ENCODE data around the gene SLC8A1.

SLC8A1 gene

GRCh38 chr2:40213071-40213470, 238.8 kb downstream of the SLC8A1 start:
- Histone ChIP-seq H3K36me3 (ENCODE audit: control insufficient read depth, insufficient read depth, low read length) (no peaks in the 10 kb centered on the region), H3K27me3 (ENCODE audit: control insufficient read depth, insufficient read depth, low read length) (no peaks in the 10 kb centered on the region), H3K4me1 (ENCODE audit: control insufficient read depth, insufficient read depth, low read length) (peaks cover 9% of the 10 kb centered on the region), H3K9me3 (ENCODE audit: control insufficient read depth, insufficient read depth, low read length) (no peaks in the 10 kb centered on the region), H3K4me3 (ENCODE audit: low read depth, low read length) (no peak overlapping the region), H3K9ac (ENCODE audit: low read depth, low read length) (no peak overlapping the region)

GRCh38 chr2:40210968-40211353, 240.9 kb downstream of the SLC8A1 start:
- no peaks in the 10 kb centered on the region for H3K27me3 ChIP-seq (ENCODE audit: control insufficient read depth, insufficient read depth, low read length)
- H3K4me3 ChIP-seq (ENCODE audit: low read depth, low read length), result no peak overlapping the region
- no peaks in the 10 kb centered on the region for H3K9me3 ChIP-seq (ENCODE audit: control insufficient read depth, insufficient read depth, low read length)
- H3K9ac ChIP-seq (ENCODE audit: low read depth, low read length), result no peak overlapping the region
- H3K36me3 ChIP-seq (ENCODE audit: control insufficient read depth, insufficient read depth, low read length), result no peaks in the 10 kb centered on the region
- H3K4me1 ChIP-seq (ENCODE audit: control insufficient read depth, insufficient read depth, low read length), result peaks cover 9% of the 10 kb centered on the region

GRCh38 chr2:40210344-40210967, 241.4 kb downstream of the SLC8A1 start:
- Histone ChIP-seq H3K9ac (ENCODE audit: low read depth, low read length) (no peak overlapping the region), H3K4me1 (ENCODE audit: control insufficient read depth, insufficient read depth, low read length) (peaks cover 9% of the 10 kb centered on the region), H3K4me3 (ENCODE audit: low read depth, low read length) (no peak overlapping the region), H3K36me3 (ENCODE audit: control insufficient read depth, insufficient read depth, low read length) (no peaks in the 10 kb centered on the region), H3K9me3 (ENCODE audit: control insufficient read depth, insufficient read depth, low read length) (no peaks in the 10 kb centered on the region), H3K27me3 (ENCODE audit: control insufficient read depth, insufficient read depth, low read length) (no peaks in the 10 kb centered on the region)

GRCh38 chr2:40209761-40210160, 242.1 kb downstream of the SLC8A1 start:
- H3K9me3 ChIP-seq (ENCODE audit: control insufficient read depth, insufficient read depth, low read length), result no peaks in the 10 kb centered on the region
- H3K4me1 ChIP-seq (ENCODE audit: control insufficient read depth, insufficient read depth, low read length), result peaks cover 9% of the 10 kb centered on the region
- H3K36me3 ChIP-seq (ENCODE audit: control insufficient read depth, insufficient read depth, low read length), result no peaks in the 10 kb centered on the region
- H3K27me3 ChIP-seq (ENCODE audit: control insufficient read depth, insufficient read depth, low read length), result no peaks in the 10 kb centered on the region
- no peak overlapping the region for H3K4me3 ChIP-seq (ENCODE audit: low read depth, low read length)
- no peak overlapping the region for H3K9ac ChIP-seq (ENCODE audit: low read depth, low read length)

GRCh38 chr2:40208463-40208862, 243.4 kb downstream of the SLC8A1 start:
- Histone ChIP-seq H3K4me3 (ENCODE audit: low read depth, low read length) (no peak overlapping the region), H3K4me1 (ENCODE audit: control insufficient read depth, insufficient read depth, low read length) (peaks cover 9% of the 10 kb centered on the region), H3K9ac (ENCODE audit: low read depth, low read length) (no peak overlapping the region), H3K9me3 (ENCODE audit: control insufficient read depth, insufficient read depth, low read length) (no peaks in the 10 kb centered on the region), H3K27me3 (ENCODE audit: control insufficient read depth, insufficient read depth, low read length) (no peaks in the 10 kb centered on the region), H3K36me3 (ENCODE audit: control insufficient read depth, insufficient read depth, low read length) (no peaks in the 10 kb centered on the region)

- Histone ChIP-seq H3K36me3 (ENCODE audit: control insufficient read depth, insufficient read depth, low read length) (no peaks in the 10 kb centered on the region), H3K27me3 (ENCODE audit: control insufficient read depth, insufficient read depth, low read length) (no peaks in the 10 kb centered on the region), H3K4me3 (ENCODE audit: low read depth, low read length) (no peak overlapping the region), H3K4me1 (ENCODE audit: control insufficient read depth, insufficient read depth, low read length) (no peaks in the 10 kb centered on the region), H3K9me3 (ENCODE audit: control insufficient read depth, insufficient read depth, low read length) (no peaks in the 10 kb centered on the region), H3K9ac (ENCODE audit: low read depth, low read length) (no peak overlapping the region)
Observed at GRCh38 chr2:40204268-40204667, 247.6 kb downstream of the SLC8A1 start.

GRCh38 chr2:40202798-40203400, 249.0 kb downstream of the SLC8A1 start:
- no peaks in the 10 kb centered on the region for H3K27me3 ChIP-seq (ENCODE audit: control insufficient read depth, insufficient read depth, low read length)
- H3K9me3 ChIP-seq (ENCODE audit: control insufficient read depth, insufficient read depth, low read length), result no peaks in the 10 kb centered on the region
- H3K4me1 ChIP-seq (ENCODE audit: control insufficient read depth, insufficient read depth, low read length), result no peaks in the 10 kb centered on the region
- H3K9ac ChIP-seq (ENCODE audit: low read depth, low read length), result no peak overlapping the region
- H3K36me3 ChIP-seq (ENCODE audit: control insufficient read depth, insufficient read depth, low read length), result no peaks in the 10 kb centered on the region
- no peak overlapping the region for H3K4me3 ChIP-seq (ENCODE audit: low read depth, low read length)

GRCh38 chr2:40201425-40201824, 250.5 kb downstream of the SLC8A1 start:
- H3K4me1 ChIP-seq (ENCODE audit: control insufficient read depth, insufficient read depth, low read length), result no peaks in the 10 kb centered on the region
- no peaks in the 10 kb centered on the region for H3K27me3 ChIP-seq (ENCODE audit: control insufficient read depth, insufficient read depth, low read length)
- no peaks in the 10 kb centered on the region for H3K36me3 ChIP-seq (ENCODE audit: control insufficient read depth, insufficient read depth, low read length)
- no peak overlapping the region for H3K4me3 ChIP-seq (ENCODE audit: low read depth, low read length)
- no peak overlapping the region for H3K9ac ChIP-seq (ENCODE audit: low read depth, low read length)
- H3K9me3 ChIP-seq (ENCODE audit: control insufficient read depth, insufficient read depth, low read length), result no peaks in the 10 kb centered on the region

GRCh38 chr2:40200366-40200915, 251.4 kb downstream of the SLC8A1 start:
- Histone ChIP-seq H3K9me3 (ENCODE audit: control insufficient read depth, insufficient read depth, low read length) (no peaks in the 10 kb centered on the region), H3K36me3 (ENCODE audit: control insufficient read depth, insufficient read depth, low read length) (no peaks in the 10 kb centered on the region), H3K4me3 (ENCODE audit: low read depth, low read length) (no peak overlapping the region), H3K9ac (ENCODE audit: low read depth, low read length) (no peak overlapping the region), H3K4me1 (ENCODE audit: control insufficient read depth, insufficient read depth, low read length) (peaks cover 3% of the 10 kb centered on the region), H3K27me3 (ENCODE audit: control insufficient read depth, insufficient read depth, low read length) (no peaks in the 10 kb centered on the region)

GRCh38 chr2:40199771-40200170, 252.1 kb downstream of the SLC8A1 start:
- peaks cover 3% of the 10 kb centered on the region for H3K4me1 ChIP-seq (ENCODE audit: control insufficient read depth, insufficient read depth, low read length)
- no peak overlapping the region for H3K9ac ChIP-seq (ENCODE audit: low read depth, low read length)
- no peak overlapping the region for H3K4me3 ChIP-seq (ENCODE audit: low read depth, low read length)
- H3K9me3 ChIP-seq (ENCODE audit: control insufficient read depth, insufficient read depth, low read length), result no peaks in the 10 kb centered on the region
- no peaks in the 10 kb centered on the region for H3K36me3 ChIP-seq (ENCODE audit: control insufficient read depth, insufficient read depth, low read length)
- H3K27me3 ChIP-seq (ENCODE audit: control insufficient read depth, insufficient read depth, low read length), result no peaks in the 10 kb centered on the region

- Histone ChIP-seq H3K4me3 (ENCODE audit: low read depth, low read length) (no peak overlapping the region), H3K36me3 (ENCODE audit: control insufficient read depth, insufficient read depth, low read length) (no peaks in the 10 kb centered on the region), H3K4me1 (ENCODE audit: control insufficient read depth, insufficient read depth, low read length) (peaks cover 3% of the 10 kb centered on the region)
Observed at GRCh38 chr2:40197121-40197520, 254.8 kb downstream of the SLC8A1 start.

GRCh38 chr2:40193670-40194026, 258.2 kb downstream of the SLC8A1 start:
- H3K9ac ChIP-seq (ENCODE audit: low read depth, low read length), result no peak overlapping the region
- no peaks in the 10 kb centered on the region for H3K9me3 ChIP-seq (ENCODE audit: control insufficient read depth, insufficient read depth, low read length)
- peaks cover 3% of the 10 kb centered on the region for H3K4me1 ChIP-seq (ENCODE audit: control insufficient read depth, insufficient read depth, low read length)
- no peak overlapping the region for H3K4me3 ChIP-seq (ENCODE audit: low read depth, low read length)
- no peaks in the 10 kb centered on the region for H3K27me3 ChIP-seq (ENCODE audit: control insufficient read depth, insufficient read depth, low read length)
- H3K36me3 ChIP-seq (ENCODE audit: control insufficient read depth, insufficient read depth, low read length), result no peaks in the 10 kb centered on the region

More at GRCh38 chr2:40197121-40197520, 254.8 kb downstream of the SLC8A1 start:
- no peak overlapping the region for H3K9ac ChIP-seq (ENCODE audit: low read depth, low read length)
- no peaks in the 10 kb centered on the region for H3K27me3 ChIP-seq (ENCODE audit: control insufficient read depth, insufficient read depth, low read length)
- no peaks in the 10 kb centered on the region for H3K9me3 ChIP-seq (ENCODE audit: control insufficient read depth, insufficient read depth, low read length)
